Measurements from ENCODE around the gene KATNBL1.

GRCh38 chr15:34241376-34242330, 31.8 kb upstream of the KATNBL1 start:
- TF ChIP-seq CEBPB (IDR thresholded peaks at IDR 0.05): no peak
- peak; percentile 52 for TF ChIP-seq RAD21 (IDR thresholded peaks at IDR 0.05; ENCODE audit: low read depth)

Data from Ishikawa (cell line).